Stromal cell of bone marrow (primary cell): ENCODE data around the gene ATXN1.

Experiments used
- DNase-seq: peaks from one replicate; pipeline ENCODE4 v3.0.0-alpha.2; 2012; ENCODE audit warnings: low read depth

Gene ATXN1

GRCh38 chr6:16358531-16359138 is 402.6 kb downstream of the ATXN1 start:
- DNase-seq = no peak

- DNase-seq = no peak
Measured at GRCh38 chr6:16355699-16356446, 405.4 kb downstream of the ATXN1 start.

- no peak for DNase-seq
Measured at GRCh38 chr6:16355238-16355637, 406.0 kb downstream of the ATXN1 start.

GRCh38 chr6:16354692-16355091 is 406.6 kb downstream of the ATXN1 start:
- no peak for DNase-seq

- DNase-seq = no peak
Measured at GRCh38 chr6:16352821-16353438, 408.3 kb downstream of the ATXN1 start.

- DNase-seq = peak; percentile 54
Measured at GRCh38 chr6:16352258-16352635, 409.0 kb downstream of the ATXN1 start.

- no peak for DNase-seq
Measured at GRCh38 chr6:16349544-16349943, 411.7 kb downstream of the ATXN1 start.

- no peak for DNase-seq
Measured at GRCh38 chr6:16346831-16347230, 414.4 kb downstream of the ATXN1 start.

GRCh38 chr6:16345449-16346330 is 415.6 kb downstream of the ATXN1 start:
- DNase-seq = peak; percentile 85

GRCh38 chr6:16344756-16345155 is 416.5 kb downstream of the ATXN1 start:
- DNase-seq = no peak

- no peak for DNase-seq
Measured at GRCh38 chr6:16343593-16343992, 417.7 kb downstream of the ATXN1 start.

GRCh38 chr6:16339265-16339587 is 422.0 kb downstream of the ATXN1 start:
- DNase-seq = no peak

GRCh38 chr6:16338577-16339264 is 422.5 kb downstream of the ATXN1 start:
- DNase-seq = peak; percentile 99

GRCh38 chr6:16337295-16337975 is 423.8 kb downstream of the ATXN1 start:
- DNase-seq = peak; percentile 98

- no peak for DNase-seq
Measured at GRCh38 chr6:16336911-16337294, 424.4 kb downstream of the ATXN1 start.

- no peak for DNase-seq
Measured at GRCh38 chr6:16336056-16336818, 425.0 kb downstream of the ATXN1 start.

- no peak for DNase-seq
Measured at GRCh38 chr6:16335176-16335575, 426.1 kb downstream of the ATXN1 start.

- peak; percentile 92 for DNase-seq
Measured at GRCh38 chr6:16334671-16335070, 426.6 kb downstream of the ATXN1 start.

- DNase-seq = no peak
Measured at GRCh38 chr6:16333580-16333979, 427.7 kb downstream of the ATXN1 start.

- DNase-seq = no peak
Measured at GRCh38 chr6:16332175-16332542, 429.1 kb downstream of the ATXN1 start.
